K562 (cell line): ENCODE results near the gene SLC29A2. TPM values are rescaled to one million over a fixed set of nuclear protein-coding genes. Genes with fewer than 3 reads are reported as not detected.

Experiments
- DACH1 ChIP-seq: fragments of 450-650 bp; IDR thresholded peaks from 2 replicates; pipeline ENCODE4 v1.6.1; 2018; ENCODE audit not compliant: partially characterized antibody
- ELF1 ChIP-seq: fragments of 200-800 bp; sonication (Bioruptor generic); IDR thresholded peaks from 2 replicates; pipeline ENCODE4 v1.6.1; 2016; ENCODE audit warnings: missing genetic modification characterization, missing compliant biosample characterization
- HDAC3 ChIP-seq: fragments of 450-650 bp; IDR thresholded peaks from 2 replicates; pipeline ENCODE4 v1.6.1; 2018; ENCODE audit warnings: borderline replicate concordance, mild to moderate bottlenecking, moderate library complexity; ENCODE audit not compliant: partially characterized antibody
- KLF6 ChIP-seq: fragments of 250-450 bp; sonication (Bioruptor Pico); IDR thresholded peaks from 2 replicates; pipeline ENCODE4 v1.4.0; 2020; ENCODE audit warnings: mild to moderate bottlenecking, moderate library complexity, borderline replicate concordance
- MAFG ChIP-seq: fragments of 450-650 bp; conservative IDR thresholded peaks from 2 replicates; pipeline ENCODE4 v1.6.1; 2016; ENCODE audit warnings: missing genetic modification characterization, missing compliant biosample characterization
- MCM2 ChIP-seq: fragments of 450-650 bp; IDR thresholded peaks from 2 replicates; pipeline ENCODE4 v1.6.1; 2017; ENCODE audit warnings: low read depth, mild to moderate bottlenecking
- MECOM ChIP-seq: fragments of 250-450 bp; sonication (Bioruptor Pico); IDR thresholded peaks from 2 replicates; pipeline ENCODE4 v1.8.0; 2022; ENCODE audit warnings: inconsistent platforms
- MLLT1 ChIP-seq, 2 experiments: fragments of 450-650 bp; IDR thresholded peaks; 2 replicates each; pipeline ENCODE4 v1.6.1; 2016
- PBX2 ChIP-seq, 2 experiments: IDR thresholded peaks in 1 of 2; conservative IDR thresholded peaks in 1 of 2; 2 replicates each; pipeline ENCODE4 v1.6.1; 2016; ENCODE audit warnings: low read depth in 2 of 2, mild to moderate bottlenecking in 1 of 2, missing compliant biosample characterization in 1 of 2, missing genetic modification characterization in 1 of 2, moderate library complexity in 1 of 2
- PCBP1 ChIP-seq: fragments of 200-400 bp; formaldehyde crosslinking; IDR thresholded peaks from 2 replicates; pipeline ENCODE4 v1.6.1; 2018; ENCODE audit warnings: mild to moderate bottlenecking, low read depth, low read length; ENCODE audit not compliant: poor library complexity, severe bottlenecking
- PML ChIP-seq: IDR thresholded peaks from 2 replicates; pipeline ENCODE4 v1.6.1; 2012; ENCODE audit warnings: low read length, inconsistent platforms
- POLR2AphosphoS5 ChIP-seq: IDR thresholded peaks from 2 replicates; pipeline ENCODE4 v1.6.1; 2011; ENCODE audit warnings: mild to moderate bottlenecking, low read depth, low read length, moderate library complexity; ENCODE audit not compliant: control insufficient read depth, insufficient read depth
- PTBP1 ChIP-seq: fragments of 200-400 bp; formaldehyde crosslinking; IDR thresholded peaks from 2 replicates; pipeline ENCODE4 v1.6.1; 2017; ENCODE audit warnings: low read depth, low read length
- RB1 ChIP-seq: fragments of 450-650 bp; IDR thresholded peaks from 2 replicates; pipeline ENCODE4 v1.6.1; 2017; ENCODE audit warnings: low read depth, mild to moderate bottlenecking
- RBM34 ChIP-seq: fragments of 200-400 bp; formaldehyde crosslinking; IDR thresholded peaks from 2 replicates; pipeline ENCODE4 v1.6.1; 2018; ENCODE audit warnings: low read length, borderline replicate concordance; ENCODE audit not compliant: insufficient read depth
- SIN3B ChIP-seq: fragments of 450-650 bp; IDR thresholded peaks from 2 replicates; pipeline ENCODE4 v1.6.1; 2017; ENCODE audit warnings: low read depth, mild to moderate bottlenecking, moderate library complexity
- SMAD3 ChIP-seq: fragments of 450-650 bp; formaldehyde crosslinking; conservative IDR thresholded peaks from 2 replicates; pipeline ENCODE4 v1.4.0; 2020; ENCODE audit warnings: mild to moderate bottlenecking
- SMARCA4 ChIP-seq: fragments of 450-650 bp; IDR thresholded peaks from 2 replicates; pipeline ENCODE4 v1.6.1; 2016
- SMARCB1 ChIP-seq: IDR thresholded peaks from 2 replicates; pipeline ENCODE4 v1.6.1; 2011; ENCODE audit warnings: improper control_type of control experiment, low read depth; ENCODE audit not compliant: insufficient read length
- SNIP1 ChIP-seq: fragments of 450-650 bp; IDR thresholded peaks from 2 replicates; pipeline ENCODE4 v1.7.1; 2017; ENCODE audit warnings: low read depth, mild to moderate bottlenecking
- SREBF1 ChIP-seq: fragments of 150-350 bp; IDR thresholded peaks from 2 replicates; pipeline ENCODE4 v1.6.1; 2014; ENCODE audit warnings: antibody characterized with exemption, low read depth, low read length, borderline replicate concordance
- STAT5B ChIP-seq: fragments of 250-450 bp; sonication (Bioruptor Pico); IDR thresholded peaks from 2 replicates; pipeline ENCODE4 v1.8.0; 2021; ENCODE audit warnings: mild to moderate bottlenecking, inconsistent platforms
- ZNF121 ChIP-seq: sonication (generic); formaldehyde crosslinking; conservative IDR thresholded peaks from 2 replicates; pipeline ENCODE4 v1.8.0; 2022; ENCODE audit warnings: missing genetic modification reagents
- ZNF184 ChIP-seq: sonication (generic); formaldehyde crosslinking; IDR thresholded peaks from 2 replicates; pipeline ENCODE4 v1.5.0; 2020; ENCODE audit warnings: missing genetic modification reagents
- ZNF347 ChIP-seq: fragments of 450-650 bp; formaldehyde crosslinking; IDR thresholded peaks from 2 replicates; pipeline ENCODE4 v1.4.0; 2020; ENCODE audit warnings: low read depth, mild to moderate bottlenecking, moderate library complexity
- ZNF507 ChIP-seq: conservative IDR thresholded peaks from 2 replicates; pipeline ENCODE4 v1.6.1; 2017; ENCODE audit warnings: missing genetic modification characterization, missing compliant biosample characterization
- ZNF764 ChIP-seq: fragments of 250-450 bp; sonication (Bioruptor Pico); IDR thresholded peaks from 2 replicates; pipeline ENCODE4 v1.4.0; 2020; ENCODE audit warnings: low read depth, mild to moderate bottlenecking, moderate library complexity
- polyA plus RNA-seq, 8 experiments: library from polyadenylated mRNA; depleted of rRNA in 4 of 8; stranded (reverse) in 5 of 8; unstranded in 3 of 8; fragments of >200 nt; fragmentation: Nextera tagmentation in 2 of 8; fragmentation: Illumina TruSeq in 1 of 8; extraction: Ambion mirVana in 2 of 8; extraction: Trizol in 1 of 8; gene quantifications; 2 replicates each; pipeline versions ENCODE4 v1.2.1 to v1.2.3, GENCODE V29; 2011 to 2014; ENCODE audit warnings: inconsistent platforms in 1 of 8, missing spikeins in 1 of 8
- total RNA-seq, 7 experiments: library from RNA; depleted of rRNA in 6 of 7; stranded (reverse); fragments of >200 nt in 6 of 7; fragmentation: Illumina TruSeq in 2 of 7; extraction: Trizol in 2 of 7; gene quantifications; 2 replicates each; pipeline versions ENCODE4 v1.2.1 to v1.2.3, GENCODE V29; 2011 to 2021; ENCODE audit warnings: low replicate concordance in 1 of 7

Gene SLC29A2
- total and polyA plus RNA-seq, 9 of the 15 experiments (the other 6 are each of a cell fraction or from before 2014, with no cell fraction given): 2.4 to 48.6 (median 14.2) TPM

- TF ChIP-seq MCM2: no peak
- TF ChIP-seq PCBP1: no peak
- TF ChIP-seq ZNF121: 0 out of 2 replicates have a peak, but pooled peaks have one; percentile 14
- no peak for TF ChIP-seq SMARCB1
- no peak for TF ChIP-seq RBM34
- TF ChIP-seq ZNF347 (CRISPR knock-in tag): no peak
- no peak for TF ChIP-seq PBX2 (CRISPR knock-in tag; IDR thresholded peaks at IDR 0.05; ENCODE audit: low read depth)
- TF ChIP-seq PBX2 (tag; conservative IDR thresholded peaks at IDR 0.05; ENCODE audit: low read depth): no peak
- TF ChIP-seq HDAC3: no peak
- TF ChIP-seq KLF6: peak; percentile 46; the same call in 1 of the 2 replicates
- TF ChIP-seq MLLT1 (IDR thresholded peaks at IDR 0.05): peak in 1 of 2 experiments; percentile 49; a peak in 1 of 4 replicates
- TF ChIP-seq ZNF507 (tag): no peak
- no peak for TF ChIP-seq STAT5B
- TF ChIP-seq SMAD3 (CRISPR knock-in tag): no peak
- TF ChIP-seq DACH1: no peak
- no peak for TF ChIP-seq SREBF1
- TF ChIP-seq ZNF184: no peak
- no peak for TF ChIP-seq POLR2AphosphoS5
- TF ChIP-seq RB1: peak; percentile 76
- TF ChIP-seq MAFG (tag): no peak
- no peak for TF ChIP-seq PTBP1
- no peak for TF ChIP-seq ZNF764 (CRISPR knock-in tag)
- TF ChIP-seq MECOM (CRISPR knock-in tag): no peak
- no peak for TF ChIP-seq SIN3B
- TF ChIP-seq SNIP1: no peak
- TF ChIP-seq PML: no peak
- TF ChIP-seq ELF1 (tag): peak; percentile 52
- 0 out of 2 replicates have a peak, but pooled peaks have one; percentile 20 for TF ChIP-seq SMARCA4
Observed at GRCh38 chr11:66328302-66329144, 43.0 kb downstream of the SLC29A2 start (continued).
